GM21723 (cell line): ENCODE results near the gene SGCD.
"Not testable (repeated sequence)": the region's sequence is repeated elsewhere in the genome, so short reads cannot be mapped to it uniquely, and the experiment has no call there.

ENCODE experiments used
- ATAC-seq: cut with Tn5 transposase; IDR thresholded peaks from one replicate; pipeline ENCODE4 v1.9.1; 2021; ENCODE audit warnings: mild to moderate bottlenecking, moderate library complexity; ENCODE audit not compliant: unreplicated experiment

The SGCD gene

DNA sequence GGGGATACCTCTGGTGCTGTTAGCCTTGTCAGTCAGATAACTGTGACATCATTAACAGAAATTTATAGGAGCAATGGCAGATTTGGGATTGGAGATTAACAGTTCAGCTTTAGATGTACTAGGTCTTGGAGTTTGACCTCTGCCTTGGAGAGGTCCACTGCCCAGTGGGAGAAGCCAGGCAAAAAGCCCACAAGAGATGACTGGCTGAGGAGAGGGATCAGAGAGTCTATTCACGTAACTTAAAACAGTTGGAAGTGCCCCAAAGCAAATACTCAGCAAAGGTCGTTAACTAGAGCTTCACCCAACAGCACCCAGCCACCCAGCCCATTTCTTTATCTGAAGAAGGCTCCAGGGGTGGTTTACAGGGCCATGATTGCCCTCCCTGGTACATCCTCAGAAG, 290.5 kb downstream of the SGCD start:
- no peak for ATAC-seq

- ATAC-seq = no peak
Measured at GRCh38 chr5:156618601-156619000, 291.6 kb downstream of the SGCD start.

DNA sequence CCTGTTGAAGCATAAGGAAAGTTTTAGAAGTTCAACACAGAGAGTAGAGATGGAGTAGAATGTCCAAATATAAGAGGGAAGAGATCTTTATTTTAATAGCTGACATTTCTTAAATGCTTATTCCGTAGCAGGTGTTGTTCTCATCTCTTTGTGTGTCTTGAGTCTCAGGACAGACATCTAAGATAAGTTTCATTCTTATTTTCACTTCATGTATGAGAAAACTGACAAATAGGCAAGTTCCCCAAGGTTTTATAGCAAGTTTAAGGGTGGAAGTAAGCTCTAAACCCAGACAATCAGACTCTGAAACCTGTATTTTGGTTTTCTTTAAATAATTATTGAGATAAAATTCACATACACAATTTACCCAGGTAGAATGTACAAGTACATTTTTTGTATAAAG, 294.8 kb downstream of the SGCD start:
- ATAC-seq = no peak

DNA sequence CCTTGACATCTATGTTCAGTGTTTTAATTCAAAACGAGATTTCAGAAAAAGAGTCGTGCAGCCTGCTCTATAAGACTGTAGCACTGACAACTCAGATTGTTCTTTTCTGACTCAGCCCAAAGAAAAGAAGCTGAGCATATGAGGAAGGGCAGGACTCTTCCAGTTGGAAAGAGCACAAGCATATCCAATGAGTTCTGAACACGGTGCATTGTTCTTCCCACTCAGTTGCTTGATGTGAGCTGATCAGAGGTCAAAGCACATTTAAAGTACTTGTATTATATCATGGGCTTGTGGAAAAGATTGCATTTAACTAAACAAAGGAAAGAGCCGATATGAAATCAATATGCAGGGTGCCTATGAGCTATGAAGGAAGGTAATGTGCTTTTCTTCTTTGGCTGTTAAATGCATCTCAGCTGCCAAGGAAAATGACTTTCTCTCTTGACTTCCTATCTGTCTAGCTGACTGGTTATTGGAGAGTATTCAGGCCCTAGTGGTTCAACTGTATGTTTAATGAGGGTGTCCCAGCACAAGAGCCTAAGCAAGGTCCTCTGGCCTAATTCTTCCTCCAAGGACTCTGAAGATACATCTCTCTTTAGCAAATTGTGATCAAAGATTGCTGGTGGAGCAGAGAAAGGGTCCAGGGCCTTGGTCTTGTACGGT, 296.5 kb downstream of the SGCD start:
- no peak for ATAC-seq

DNA sequence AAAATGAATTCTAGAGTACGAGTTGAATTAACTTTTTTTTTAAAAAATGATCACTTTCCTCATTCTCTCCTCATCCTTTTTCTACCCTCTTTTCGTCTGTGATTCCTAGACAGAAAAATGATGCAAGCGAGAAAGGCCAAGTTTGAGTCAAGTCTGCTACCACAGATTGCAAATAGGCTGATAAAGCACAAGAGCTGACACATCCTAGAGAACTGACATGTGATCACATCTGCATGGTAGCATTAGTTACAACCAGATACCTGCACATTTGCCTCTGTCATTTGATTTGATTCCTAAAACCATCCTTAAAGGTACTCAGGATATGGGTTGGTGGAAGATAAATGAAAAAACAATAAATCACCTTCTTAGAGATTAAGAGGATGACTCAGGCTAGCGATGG, 297.7 kb downstream of the SGCD start:
- no peak for ATAC-seq

GRCh38 chr5:156628421-156628820, 301.5 kb downstream of the SGCD start:
- no peak for ATAC-seq

- ATAC-seq = no peak
Measured at GRCh38 chr5:156631005-156631404, 304.0 kb downstream of the SGCD start.

DNA sequence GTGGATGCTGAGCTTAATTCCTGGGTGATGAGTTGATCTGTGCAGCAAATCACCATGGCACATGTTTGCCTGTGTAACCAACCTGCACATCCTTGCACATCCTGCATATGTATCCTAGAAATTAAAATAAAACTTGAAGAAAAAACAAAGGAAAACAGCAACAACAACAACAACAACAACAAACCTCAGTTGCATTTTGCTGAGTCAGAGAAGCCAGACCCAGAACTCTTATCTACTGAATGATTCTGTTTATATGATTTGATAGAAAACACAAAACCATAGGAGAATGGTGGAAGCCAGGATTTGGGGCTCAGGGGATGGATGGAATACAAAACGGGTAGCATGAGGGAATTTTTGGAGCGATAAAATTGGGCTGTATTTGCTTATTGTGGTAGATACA, 307.3 kb downstream of the SGCD start:
- no peak for ATAC-seq

DNA sequence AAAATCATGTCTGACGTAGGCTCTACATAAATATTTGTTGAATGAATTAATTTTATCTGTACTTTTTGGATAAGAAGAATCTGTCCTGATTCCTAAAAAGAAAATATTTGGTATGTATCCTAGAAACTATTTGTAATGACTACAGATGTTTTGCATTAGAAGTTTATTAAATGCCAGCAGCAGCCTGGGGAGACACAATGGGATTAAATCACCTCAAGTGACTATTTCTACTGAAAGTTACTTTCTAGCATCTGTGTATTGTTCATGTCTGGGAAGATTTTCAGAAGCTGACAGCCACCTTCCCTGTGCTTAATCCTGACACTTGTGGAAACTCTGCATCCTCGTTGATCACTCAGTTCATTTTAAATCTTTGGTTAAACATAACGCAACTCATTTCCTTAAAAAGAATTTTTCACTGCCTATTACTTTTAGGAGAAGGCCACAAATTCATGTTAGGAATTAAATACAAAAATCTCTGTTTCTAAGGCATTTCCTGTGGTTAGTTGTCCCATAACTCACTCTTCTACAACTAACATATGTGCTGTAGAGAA, 313.8 kb downstream of the SGCD start:
- ATAC-seq = no peak

- ATAC-seq = no peak
Measured at GRCh38 chr5:156641686-156642085, 314.7 kb downstream of the SGCD start.

GRCh38 chr5:156647034-156647451, 320.1 kb downstream of the SGCD start:
- ATAC-seq = no peak

GRCh38 chr5:156654444-156654843, 327.5 kb downstream of the SGCD start:
- no peak for ATAC-seq

GRCh38 chr5:156655732-156656131, 328.8 kb downstream of the SGCD start:
- no peak for ATAC-seq

DNA sequence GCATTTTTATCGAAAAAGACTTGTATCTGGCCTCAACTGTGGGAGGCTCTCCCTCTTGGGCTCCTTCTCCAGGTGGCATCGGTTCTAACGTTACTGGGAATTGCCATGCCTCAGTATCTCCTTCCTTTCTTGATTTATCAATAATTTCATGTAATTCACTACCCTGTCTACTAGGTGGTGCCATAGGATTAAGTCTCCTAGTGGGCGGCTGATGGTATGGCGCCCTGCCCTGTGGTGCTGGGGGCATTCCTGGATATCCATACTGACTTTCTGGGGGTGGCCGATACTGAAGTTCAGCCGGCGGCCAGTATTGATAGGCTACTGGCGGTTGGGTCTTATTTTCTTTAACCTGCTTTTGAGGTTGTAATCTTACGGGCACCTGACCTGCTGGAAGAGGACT, 337.9 kb downstream of the SGCD start:
- not testable (repeated sequence) for ATAC-seq

DNA sequence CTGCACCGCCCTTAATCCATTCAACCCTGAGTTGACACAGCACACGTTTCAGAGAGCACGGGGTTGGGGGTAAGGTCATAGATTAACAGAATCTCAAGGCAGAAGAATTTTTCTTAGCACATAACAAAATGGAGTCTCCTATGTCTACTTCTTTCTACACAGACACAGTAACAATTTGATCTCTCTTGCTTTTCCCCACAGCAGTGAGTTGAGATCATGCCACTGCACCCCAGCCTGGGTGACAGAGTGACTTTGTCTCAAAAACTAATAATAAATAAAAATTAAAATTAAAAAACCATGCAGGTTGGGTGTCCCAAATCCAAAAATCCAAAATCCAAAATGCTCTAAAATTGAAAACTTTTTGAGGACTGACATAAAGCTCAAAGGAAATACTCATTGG, 339.7 kb downstream of the SGCD start:
- not testable (repeated sequence) for ATAC-seq

GRCh38 chr5:156667616-156668015, 340.7 kb downstream of the SGCD start:
- no peak for ATAC-seq

DNA sequence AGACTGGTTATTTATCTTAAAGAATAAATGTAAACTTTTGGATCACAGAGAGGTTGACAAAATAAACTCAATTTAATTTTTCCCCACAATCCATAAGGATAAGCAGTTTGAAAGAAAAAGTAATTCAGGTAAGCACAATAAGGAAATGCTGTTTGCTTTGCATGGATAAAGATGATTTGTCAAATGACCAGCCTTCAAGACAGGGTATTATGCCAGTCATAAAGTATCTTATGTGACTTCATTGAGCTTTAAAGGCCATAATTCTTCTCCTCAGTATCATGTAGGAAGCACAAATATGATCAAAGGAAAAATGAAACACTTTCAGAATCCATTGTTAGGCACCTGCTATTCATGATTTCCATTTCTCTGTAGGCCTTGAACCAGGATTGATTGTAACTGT, 342.5 kb downstream of the SGCD start:
- ATAC-seq = no peak

DNA sequence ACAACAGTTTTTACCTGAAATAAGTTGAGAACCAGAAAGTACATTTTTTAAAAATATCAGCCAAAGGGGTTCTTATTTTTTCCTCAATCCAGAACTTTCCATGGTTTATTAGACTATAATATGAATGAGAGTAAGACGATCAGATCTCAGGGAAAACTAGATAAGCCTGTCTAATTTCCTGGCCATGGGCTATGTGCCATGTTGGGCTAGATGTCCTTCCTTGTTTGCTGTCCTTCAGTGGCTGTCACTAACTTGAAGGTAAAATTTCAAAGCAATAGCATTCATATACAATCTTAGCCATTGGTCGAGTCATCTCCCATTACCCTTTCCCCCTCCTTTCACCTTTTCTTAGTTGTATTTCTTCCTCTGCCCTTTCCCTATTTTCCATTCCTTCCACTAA, 343.7 kb downstream of the SGCD start:
- no peak for ATAC-seq

DNA sequence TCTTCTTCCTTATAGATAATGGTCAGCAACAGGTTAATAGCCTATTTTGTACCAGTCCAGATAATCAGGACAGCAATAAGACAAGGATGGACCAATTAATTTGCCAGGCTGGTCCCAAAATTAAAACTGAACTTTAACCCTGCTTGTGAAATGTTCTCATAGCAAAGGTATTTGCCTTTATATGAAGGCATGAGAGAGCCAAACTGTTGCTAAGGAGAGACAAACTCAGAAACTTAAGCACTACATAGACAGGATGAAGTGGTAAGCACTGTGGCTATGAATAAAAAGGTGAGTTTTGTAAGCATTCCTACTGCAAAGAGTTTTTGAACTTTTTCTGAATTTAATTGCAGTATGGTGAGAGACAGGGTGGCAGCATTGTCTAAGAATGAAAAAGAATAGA, 348.4 kb downstream of the SGCD start:
- no peak for ATAC-seq

DNA sequence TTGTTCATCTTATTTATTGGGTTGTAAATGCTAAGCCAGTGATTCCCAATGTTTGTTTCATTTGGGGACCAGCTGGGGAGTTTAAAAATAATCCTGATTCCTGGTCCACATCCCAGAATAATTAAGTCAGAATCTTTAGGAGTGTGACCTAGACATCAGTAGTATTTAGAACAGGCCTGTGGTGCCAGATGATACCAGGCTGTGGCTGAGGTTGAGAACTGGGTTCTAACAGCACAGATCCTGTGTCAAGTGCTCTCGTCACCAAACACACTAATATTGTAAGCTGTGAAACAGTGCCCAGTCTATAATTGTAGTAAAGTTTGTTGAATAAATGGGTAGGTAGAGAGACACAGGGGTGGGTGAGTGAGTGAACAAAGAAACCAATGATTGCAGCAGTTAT, 351.0 kb downstream of the SGCD start:
- ATAC-seq = no peak

DNA sequence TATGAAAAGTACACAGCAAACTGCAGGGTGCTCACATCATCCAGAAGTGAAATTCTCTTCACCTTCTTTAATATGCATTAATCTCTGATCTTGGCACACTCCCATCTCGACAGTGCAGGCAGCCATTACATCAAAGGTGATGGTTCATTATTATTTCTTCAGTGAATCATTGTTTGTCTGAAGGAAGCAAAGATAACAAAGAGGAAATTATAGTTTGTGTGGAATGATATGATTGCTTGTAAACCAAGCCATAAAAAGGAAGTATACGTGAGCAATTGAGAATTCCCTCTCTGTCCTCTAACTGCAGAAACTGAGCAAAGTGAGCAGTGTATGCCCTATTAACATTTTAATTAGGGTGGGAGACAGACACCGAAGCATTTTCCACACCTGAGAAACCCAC, 351.5 kb downstream of the SGCD start:
- ATAC-seq = no peak

GRCh38 chr5:156680831-156681230, 353.9 kb downstream of the SGCD start:
- no peak for ATAC-seq

- ATAC-seq = no peak
Measured at GRCh38 chr5:156681265-156681664, 354.3 kb downstream of the SGCD start.
